ENCODE results near the gene ISL2.

The ISL2 gene

GRCh38 chr15:76328106-76328696 lies 8.4 kb upstream of the ISL2 start:
- no peak for DNase-seq

- no peak for DNase-seq
Measured at GRCh38 chr15:76328958-76329357, 7.6 kb upstream of the ISL2 start.

- peak; percentile 57 for DNase-seq
Measured at GRCh38 chr15:76330080-76330680, 6.4 kb upstream of the ISL2 start.

GRCh38 chr15:76332796-76333195 lies 3.8 kb upstream of the ISL2 start:
- no peak for DNase-seq

DNA sequence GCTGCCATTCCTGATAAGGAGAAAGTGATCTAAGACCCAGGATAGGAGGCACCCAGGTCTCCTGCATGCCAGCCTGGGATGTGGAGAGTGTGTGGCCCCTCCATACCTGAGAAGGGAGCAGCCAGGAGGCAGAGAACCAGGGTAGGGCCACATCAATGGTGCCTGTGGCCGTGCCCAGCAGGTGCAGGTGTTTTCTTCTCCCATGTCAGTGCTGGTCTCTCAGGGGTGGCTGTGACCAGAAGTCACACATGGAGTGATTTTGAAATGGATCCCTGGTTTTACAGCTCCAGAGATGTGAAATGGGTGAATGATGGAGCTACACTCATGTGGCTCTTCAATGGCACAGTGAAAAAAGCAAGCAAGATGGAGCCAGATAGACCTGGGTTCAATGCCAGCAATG lies 3.3 kb upstream of the ISL2 start:
- no peak for DNase-seq

DNA sequence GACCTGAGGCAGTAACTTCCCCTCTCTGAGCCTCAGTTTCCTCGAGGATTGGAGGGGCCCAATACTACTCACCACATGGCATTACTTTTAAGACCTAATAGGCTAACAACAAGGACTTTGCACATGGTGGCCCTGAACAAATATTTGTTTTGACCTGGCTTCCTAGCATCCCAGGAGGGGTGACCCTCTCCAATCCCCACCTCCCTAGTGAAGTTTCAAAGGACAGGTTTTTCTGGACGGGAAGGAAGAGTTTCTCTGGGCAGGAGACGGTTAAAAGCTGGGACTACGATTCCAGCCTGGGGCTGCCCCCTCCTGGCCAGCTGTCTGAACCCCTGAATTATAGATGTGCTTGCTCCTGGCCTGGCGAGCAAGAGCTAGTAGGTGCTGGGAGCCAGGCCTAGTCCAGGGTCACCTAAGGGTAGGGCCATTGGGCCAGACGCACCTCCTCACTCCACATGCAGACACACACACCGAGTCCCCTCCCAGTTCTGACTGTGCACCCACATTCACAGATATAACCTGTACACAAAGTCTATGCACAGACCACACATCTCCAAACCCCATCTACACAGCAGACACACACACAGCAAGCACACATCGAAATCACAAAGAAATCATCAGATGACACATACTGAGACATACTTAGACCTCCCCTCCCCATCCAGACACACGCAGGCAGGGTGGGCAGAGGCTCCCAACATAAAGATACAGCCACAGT lies 2.7 kb upstream of the ISL2 start:
- DNase-seq: no peak

GRCh38 chr15:76334438-76335306 lies 1.9 kb upstream of the ISL2 start:
- DNase-seq: no peak

DNA sequence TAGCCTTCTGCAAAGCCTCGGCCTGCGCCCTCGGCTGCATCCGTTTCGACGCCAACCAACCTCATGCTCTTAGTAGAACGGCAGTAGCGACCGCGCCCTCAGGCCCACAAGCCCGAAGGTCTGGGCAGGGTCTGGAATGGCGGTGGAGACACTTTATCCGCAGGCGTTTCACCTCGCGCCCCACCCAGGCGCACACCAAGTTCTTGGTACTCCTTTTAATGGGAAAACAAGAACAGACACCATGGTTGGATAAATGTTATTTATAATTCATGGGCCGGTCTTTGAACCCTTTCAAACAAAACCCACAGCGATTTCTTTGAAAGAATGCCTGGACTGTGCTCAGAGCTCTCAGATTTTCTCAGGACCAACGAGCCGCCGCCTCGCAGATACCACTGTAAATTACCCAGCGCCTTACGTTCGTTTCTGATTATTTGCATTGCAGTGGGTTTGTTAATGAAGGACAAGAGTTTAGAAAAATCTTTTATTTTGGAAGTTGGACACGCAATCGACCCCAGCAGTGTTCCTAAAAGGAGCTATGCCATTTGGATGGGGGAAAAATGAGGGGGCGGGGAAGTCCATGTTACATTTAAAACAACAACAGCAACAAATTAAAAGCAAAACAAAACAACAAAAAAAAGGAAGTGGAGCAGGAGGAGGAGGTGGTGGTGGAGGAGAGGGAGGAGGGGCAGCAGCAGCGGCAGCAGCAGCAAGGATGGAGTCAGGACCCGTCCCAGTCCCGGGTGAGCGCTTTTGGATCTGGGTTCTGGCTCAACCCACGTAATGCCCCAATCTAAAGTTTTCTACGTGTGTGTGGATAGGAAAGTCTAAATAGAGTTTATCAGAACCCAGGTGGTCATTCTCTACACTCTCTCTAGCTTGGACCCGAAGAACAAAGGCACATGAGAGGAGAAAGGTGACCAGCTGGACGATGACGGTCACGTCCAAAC lies 993 bp upstream of the ISL2 start:
- DNase-seq: no peak

DNA sequence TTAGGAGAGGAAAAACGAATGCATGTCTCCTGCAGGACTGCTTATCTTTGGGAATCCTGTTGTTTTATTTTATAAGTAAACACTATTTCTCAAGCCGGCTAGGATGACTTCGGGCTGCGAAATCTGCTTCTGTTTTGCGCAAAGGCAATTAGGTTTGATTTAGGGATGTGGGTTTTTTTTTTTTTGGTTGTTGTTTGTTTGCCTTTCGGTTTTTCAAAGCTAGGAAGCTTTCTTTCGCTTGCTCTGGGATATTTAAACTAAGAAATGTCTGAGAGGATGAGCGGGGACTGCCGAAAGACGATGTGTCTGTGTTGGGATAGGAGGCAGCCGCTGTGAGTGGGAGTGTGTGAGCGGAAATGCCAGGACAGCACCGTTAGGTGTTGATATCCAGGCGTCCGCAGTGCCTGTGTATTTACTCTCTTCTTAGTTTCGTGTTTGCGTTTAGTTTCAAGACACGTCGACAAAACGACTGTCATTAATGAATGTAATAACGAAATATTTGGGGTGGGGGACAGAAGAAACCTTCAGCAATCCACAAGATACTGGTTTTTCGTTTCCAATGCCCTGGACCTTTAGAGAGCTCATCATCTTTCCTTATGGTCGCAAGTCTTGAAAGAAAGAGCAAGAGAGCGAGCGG lies 604 bp downstream of the ISL2 start:
- DNase-seq: no peak

DNA sequence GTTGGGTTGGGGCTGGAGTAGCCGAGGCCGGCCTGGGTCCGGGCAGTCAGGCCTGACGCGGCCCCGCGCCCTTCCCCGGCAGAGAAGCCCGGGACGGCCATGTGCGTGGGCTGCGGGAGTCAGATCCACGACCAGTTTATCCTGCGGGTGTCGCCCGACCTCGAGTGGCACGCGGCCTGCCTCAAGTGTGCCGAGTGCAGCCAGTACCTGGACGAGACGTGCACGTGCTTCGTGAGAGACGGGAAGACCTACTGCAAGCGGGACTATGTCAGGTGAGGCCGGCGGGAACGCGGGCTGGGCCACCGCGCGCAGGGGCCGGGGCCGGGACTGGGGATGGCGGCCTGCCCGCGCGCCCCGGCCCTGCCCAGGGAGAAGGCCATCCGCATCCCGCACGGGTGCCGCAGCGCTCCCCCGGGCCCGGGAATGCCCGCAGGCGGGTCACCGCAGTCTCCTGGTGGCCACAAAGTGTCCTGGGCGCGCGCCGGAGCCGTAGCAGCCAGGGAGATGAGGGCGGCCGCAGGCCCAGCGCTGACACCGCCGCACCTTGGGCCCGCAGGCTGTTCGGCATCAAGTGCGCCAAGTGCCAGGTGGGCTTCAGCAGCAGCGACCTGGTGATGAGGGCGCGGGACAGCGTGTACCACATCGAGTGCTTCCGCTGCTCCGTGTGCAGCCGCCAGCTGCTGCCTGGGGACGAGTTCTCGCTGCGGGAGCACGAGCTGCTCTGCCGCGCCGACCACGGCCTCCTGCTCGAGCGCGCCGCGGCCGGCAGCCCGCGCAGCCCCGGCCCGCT lies 1.3 kb downstream of the ISL2 start:
- no peak for DNase-seq

- DNase-seq: no peak
Measured at GRCh38 chr15:76338486-76339304, 2.1 kb downstream of the ISL2 start.

DNA sequence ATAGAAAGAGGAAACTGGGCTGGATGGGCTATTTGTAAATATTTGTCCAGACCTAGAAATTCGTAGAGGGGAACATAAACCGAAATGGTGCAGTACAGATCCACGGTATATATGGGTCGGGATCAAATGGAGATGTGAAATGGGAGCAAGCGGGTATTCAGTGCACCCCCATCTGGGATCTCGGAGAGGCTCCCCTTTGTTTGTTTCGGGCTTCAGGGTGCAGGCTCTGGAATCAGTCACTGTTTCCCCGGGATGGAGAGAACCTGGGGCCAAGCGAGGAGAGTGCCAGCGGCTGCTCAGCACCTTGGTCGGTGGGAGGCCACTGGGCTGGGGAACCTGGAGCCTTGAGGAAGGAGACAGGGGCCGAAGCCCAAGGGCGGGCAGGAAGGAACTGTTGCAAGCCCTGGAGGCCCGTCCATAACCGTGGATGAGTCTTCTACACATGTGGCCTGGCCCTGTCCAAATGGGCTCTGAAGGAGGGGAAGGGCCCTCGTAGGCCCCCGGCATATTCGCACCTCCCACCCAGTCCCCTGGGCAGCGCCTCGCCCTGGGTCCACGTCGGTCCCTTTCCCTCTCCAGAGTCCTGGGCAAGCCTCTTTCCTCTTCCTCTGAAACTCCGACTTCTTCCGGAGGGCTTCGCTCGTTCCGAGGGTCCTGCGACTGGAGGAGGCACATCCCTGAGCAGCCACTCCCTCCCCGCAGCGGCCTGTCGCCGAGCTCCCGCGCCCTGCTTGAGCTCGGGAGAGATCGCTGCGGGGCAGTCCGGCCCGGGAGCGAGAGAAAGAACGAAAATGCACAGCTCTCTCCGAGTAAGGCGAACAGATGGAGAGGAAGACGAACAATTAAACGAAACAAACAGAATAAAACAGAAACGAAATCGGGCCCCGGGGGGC lies 3.0 kb downstream of the ISL2 start:
- peak; percentile 53 for DNase-seq

GRCh38 chr15:76340198-76340802 lies 3.7 kb downstream of the ISL2 start:
- DNase-seq: peak; percentile 72

GRCh38 chr15:76340803-76341365 lies 4.3 kb downstream of the ISL2 start:
- peak; percentile 91 for DNase-seq

GRCh38 chr15:76341366-76342057 lies 4.9 kb downstream of the ISL2 start:
- DNase-seq: peak; percentile 91

- DNase-seq: peak; percentile 75
Measured at GRCh38 chr15:76342058-76342381, 5.4 kb downstream of the ISL2 start.

GRCh38 chr15:76342382-76343201 lies 6.0 kb downstream of the ISL2 start:
- no peak for DNase-seq
